Nephron progenitor cell (in vitro differentiated cells): Measurements from ENCODE around the gene LSM14B.

Experiments used
- DNase-seq: peaks from one replicate; pipeline ENCODE4 v3.0.0; 2021
- H3K27ac Mint-ChIP-seq: 2 replicates; pipeline ENCODE4 v1.8.0; 2021; ENCODE audit warnings: mild to moderate bottlenecking, moderate library complexity, mixed read lengths
- H3K27me3 Mint-ChIP-seq: 2 replicates; pipeline ENCODE4 v1.8.0; 2021; ENCODE audit warnings: mild to moderate bottlenecking, low read depth, mixed read lengths; ENCODE audit not compliant: poor library complexity
- H3K36me3 Mint-ChIP-seq: 2 replicates; pipeline ENCODE4 v1.8.0; 2021; ENCODE audit warnings: low read depth, mixed read lengths
- H3K4me1 Mint-ChIP-seq: 2 replicates; pipeline ENCODE4 v1.8.0; 2021; ENCODE audit warnings: mixed read lengths
- H3K4me3 Mint-ChIP-seq: 2 replicates; pipeline ENCODE4 v1.8.0; 2021; ENCODE audit warnings: mild to moderate bottlenecking, moderate library complexity, mixed read lengths
- H3K9me3 Mint-ChIP-seq: 2 replicates; pipeline ENCODE4 v1.8.0; 2021; ENCODE audit warnings: mild to moderate bottlenecking, moderate library complexity, mixed read lengths
- CTCF ChIP-seq: fragments of 200-600 bp; sonication (generic); IDR thresholded peaks from 2 replicates; pipeline ENCODE4 v1.5.0; 2021; ENCODE audit warnings: antibody characterized with exemption

Gene LSM14B

GRCh38 chr20:62085206-62085605 lies 37.1 kb upstream of the LSM14B start:
- peaks cover 14% of the 10 kb centered on the region for H3K9me3 Mint-ChIP-seq
- H3K4me3 Mint-ChIP-seq = no peak overlapping the region
- H3K27me3 Mint-ChIP-seq = peaks cover 29% of the 10 kb centered on the region
- TF ChIP-seq CTCF = no peak
- no peak for DNase-seq
- no peaks in the 10 kb centered on the region for H3K36me3 Mint-ChIP-seq
- no peak overlapping the region for H3K27ac Mint-ChIP-seq
- peaks cover 5% of the 10 kb centered on the region for H3K4me1 Mint-ChIP-seq

GRCh38 chr20:62087227-62087626 lies 35.0 kb upstream of the LSM14B start:
- Mint-ChIP-seq H3K9me3 (peaks cover 15% of the 10 kb centered on the region), H3K4me3 (no peak overlapping the region), H3K27me3 (peaks cover 35% of the 10 kb centered on the region), H3K27ac (no peak overlapping the region), H3K36me3 (no peaks in the 10 kb centered on the region), H3K4me1 (no peaks in the 10 kb centered on the region)
- TF ChIP-seq CTCF = no peak
- no peak for DNase-seq

GRCh38 chr20:62087632-62088031 lies 34.6 kb upstream of the LSM14B start:
- Mint-ChIP-seq H3K4me1 (no peaks in the 10 kb centered on the region), H3K9me3 (peaks cover 14% of the 10 kb centered on the region), H3K27ac (no peak overlapping the region), H3K36me3 (no peaks in the 10 kb centered on the region), H3K4me3 (no peak overlapping the region), H3K27me3 (peaks cover 36% of the 10 kb centered on the region)
- no peak for TF ChIP-seq CTCF
- no peak for DNase-seq

GRCh38 chr20:62088258-62089127 lies 33.8 kb upstream of the LSM14B start:
- Mint-ChIP-seq H3K4me1 (no peaks in the 10 kb centered on the region), H3K9me3 (peaks cover 14% of the 10 kb centered on the region)

GRCh38 chr20:62089393-62089792 lies 32.9 kb upstream of the LSM14B start:
- DNase-seq = no peak
- Mint-ChIP-seq H3K4me1 (no peaks in the 10 kb centered on the region), H3K27ac (no peak overlapping the region), H3K4me3 (no peak overlapping the region), H3K36me3 (no peaks in the 10 kb centered on the region), H3K27me3 (peaks cover 33% of the 10 kb centered on the region), H3K9me3 (peaks cover 14% of the 10 kb centered on the region)
- TF ChIP-seq CTCF = no peak

More at GRCh38 chr20:62088258-62089127, 33.8 kb upstream of the LSM14B start:
- Mint-ChIP-seq H3K36me3 (no peaks in the 10 kb centered on the region), H3K27me3 (peaks cover 37% of the 10 kb centered on the region), H3K27ac (no peak overlapping the region), H3K4me3 (no peak overlapping the region)
- no peak for TF ChIP-seq CTCF
- DNase-seq = no peak
